GM23338 (cell line): ENCODE results near the gene WDR70.

Experiments
- CREB1 ChIP-seq: fragments of 250-450 bp; sonication (Bioruptor Pico); IDR thresholded peaks from 2 replicates; pipeline ENCODE4 v1.5.0; 2020; ENCODE audit warnings: low read depth, mild to moderate bottlenecking, moderate library complexity
- EZH2 ChIP-seq: fragments of 200-600 bp; sonication (generic); IDR thresholded peaks from one replicate; pipeline ENCODE4 v1.8.0; 2017; ENCODE audit warnings: antibody characterized with exemption, mild to moderate bottlenecking, low read depth; ENCODE audit not compliant: unreplicated experiment
- POLR2AphosphoS5 ChIP-seq: IDR thresholded peaks from 2 replicates; pipeline ENCODE4 v1.6.1; 2016; ENCODE audit warnings: antibody characterized with exemption, low read depth
- TF ChIP-seq, protein P1 (sequence below): IDR thresholded peaks from one replicate; pipeline ENCODE4 v1.6.1; 2018; ENCODE audit warnings: antibody characterized with exemption; ENCODE audit not compliant: unreplicated experiment
- TF ChIP-seq, protein P2 (sequence below), 2 experiments: fragments of 200-600 bp in 1 of 2; sonication (generic) in 1 of 2; conservative IDR thresholded peaks; 2 replicates each; pipeline versions ENCODE4 v1.5.1 to v1.6.1; 2016 to 2017; ENCODE audit warnings: antibody characterized with exemption in 2 of 2, low read depth in 2 of 2, mild to moderate bottlenecking in 2 of 2, moderate library complexity in 1 of 2

DNA sequence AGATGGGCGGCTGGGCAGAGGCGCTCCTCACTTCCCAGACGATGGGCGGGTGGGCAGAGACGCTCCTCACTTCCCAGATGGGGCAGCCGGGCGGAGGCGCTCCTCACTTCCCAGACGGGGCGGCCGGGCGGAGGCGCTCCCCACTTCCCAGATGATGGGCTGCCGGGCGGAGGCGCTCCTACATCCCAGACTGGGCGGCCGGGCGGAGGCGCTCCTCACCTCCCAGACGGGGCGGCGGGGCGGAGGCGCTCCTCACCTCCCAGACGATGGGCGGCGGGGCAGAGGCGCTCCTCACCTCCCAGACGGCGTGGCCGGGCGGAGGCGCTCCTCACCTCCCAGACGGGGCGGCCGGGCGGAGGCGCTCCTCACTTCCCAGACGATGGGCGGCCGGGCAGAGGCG lies 140.2 kb downstream of the WDR70 start:
- TF ChIP-seq, protein P1, sequence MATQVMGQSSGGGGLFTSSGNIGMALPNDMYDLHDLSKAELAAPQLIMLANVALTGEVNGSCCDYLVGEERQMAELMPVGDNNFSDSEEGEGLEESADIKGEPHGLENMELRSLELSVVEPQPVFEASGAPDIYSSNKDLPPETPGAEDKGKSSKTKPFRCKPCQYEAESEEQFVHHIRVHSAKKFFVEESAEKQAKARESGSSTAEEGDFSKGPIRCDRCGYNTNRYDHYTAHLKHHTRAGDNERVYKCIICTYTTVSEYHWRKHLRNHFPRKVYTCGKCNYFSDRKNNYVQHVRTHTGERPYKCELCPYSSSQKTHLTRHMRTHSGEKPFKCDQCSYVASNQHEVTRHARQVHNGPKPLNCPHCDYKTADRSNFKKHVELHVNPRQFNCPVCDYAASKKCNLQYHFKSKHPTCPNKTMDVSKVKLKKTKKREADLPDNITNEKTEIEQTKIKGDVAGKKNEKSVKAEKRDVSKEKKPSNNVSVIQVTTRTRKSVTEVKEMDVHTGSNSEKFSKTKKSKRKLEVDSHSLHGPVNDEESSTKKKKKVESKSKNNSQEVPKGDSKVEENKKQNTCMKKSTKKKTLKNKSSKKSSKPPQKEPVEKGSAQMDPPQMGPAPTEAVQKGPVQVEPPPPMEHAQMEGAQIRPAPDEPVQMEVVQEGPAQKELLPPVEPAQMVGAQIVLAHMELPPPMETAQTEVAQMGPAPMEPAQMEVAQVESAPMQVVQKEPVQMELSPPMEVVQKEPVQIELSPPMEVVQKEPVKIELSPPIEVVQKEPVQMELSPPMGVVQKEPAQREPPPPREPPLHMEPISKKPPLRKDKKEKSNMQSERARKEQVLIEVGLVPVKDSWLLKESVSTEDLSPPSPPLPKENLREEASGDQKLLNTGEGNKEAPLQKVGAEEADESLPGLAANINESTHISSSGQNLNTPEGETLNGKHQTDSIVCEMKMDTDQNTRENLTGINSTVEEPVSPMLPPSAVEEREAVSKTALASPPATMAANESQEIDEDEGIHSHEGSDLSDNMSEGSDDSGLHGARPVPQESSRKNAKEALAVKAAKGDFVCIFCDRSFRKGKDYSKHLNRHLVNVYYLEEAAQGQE: no peak
- TF ChIP-seq, protein P2, sequence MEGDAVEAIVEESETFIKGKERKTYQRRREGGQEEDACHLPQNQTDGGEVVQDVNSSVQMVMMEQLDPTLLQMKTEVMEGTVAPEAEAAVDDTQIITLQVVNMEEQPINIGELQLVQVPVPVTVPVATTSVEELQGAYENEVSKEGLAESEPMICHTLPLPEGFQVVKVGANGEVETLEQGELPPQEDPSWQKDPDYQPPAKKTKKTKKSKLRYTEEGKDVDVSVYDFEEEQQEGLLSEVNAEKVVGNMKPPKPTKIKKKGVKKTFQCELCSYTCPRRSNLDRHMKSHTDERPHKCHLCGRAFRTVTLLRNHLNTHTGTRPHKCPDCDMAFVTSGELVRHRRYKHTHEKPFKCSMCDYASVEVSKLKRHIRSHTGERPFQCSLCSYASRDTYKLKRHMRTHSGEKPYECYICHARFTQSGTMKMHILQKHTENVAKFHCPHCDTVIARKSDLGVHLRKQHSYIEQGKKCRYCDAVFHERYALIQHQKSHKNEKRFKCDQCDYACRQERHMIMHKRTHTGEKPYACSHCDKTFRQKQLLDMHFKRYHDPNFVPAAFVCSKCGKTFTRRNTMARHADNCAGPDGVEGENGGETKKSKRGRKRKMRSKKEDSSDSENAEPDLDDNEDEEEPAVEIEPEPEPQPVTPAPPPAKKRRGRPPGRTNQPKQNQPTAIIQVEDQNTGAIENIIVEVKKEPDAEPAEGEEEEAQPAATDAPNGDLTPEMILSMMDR (conservative IDR thresholded peaks at IDR 0.05; ENCODE audit: low read depth in 2 of 2): no peak
- TF ChIP-seq POLR2AphosphoS5: no peak
- no peak for TF ChIP-seq EZH2
- TF ChIP-seq CREB1 (CRISPR knock-in tag): no peak
